ENCODE data around the gene CHST11. TPM values are rescaled to one million over a fixed set of nuclear protein-coding genes. Genes with fewer than 3 reads are reported as not detected.

The CHST11 gene
- total RNA-seq, 1 donor from 2014 or later = 46.2 TPM

DNA sequence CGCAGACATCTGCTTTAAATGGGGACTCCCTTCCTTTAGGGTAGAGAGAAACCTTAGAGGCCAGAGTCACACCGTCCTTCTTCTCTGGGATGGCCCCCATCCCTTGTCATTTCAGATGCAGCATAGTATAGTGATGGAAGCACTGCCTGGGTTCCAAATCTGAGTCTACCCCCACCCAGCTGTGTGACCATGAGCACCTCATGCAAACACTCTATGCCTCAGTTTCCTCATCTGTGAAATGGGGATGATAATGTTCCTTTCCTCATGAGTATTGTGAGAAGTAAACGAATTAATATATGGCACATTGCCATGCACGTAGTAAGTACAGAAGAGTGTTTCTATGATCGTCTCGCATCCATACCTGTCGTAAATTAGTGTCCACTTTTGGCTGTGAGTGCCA lies 259.4 kb downstream of the CHST11 start:
- H3K36me3 ChIP-seq = no peaks in the 10 kb centered on the region
- H3K27me3 ChIP-seq (ENCODE audit: low read depth) = no peaks in the 10 kb centered on the region
- H3K4me1 ChIP-seq = peaks cover 43% of the 10 kb centered on the region
- TF ChIP-seq CTCF (IDR thresholded peaks at IDR 0.05) = no peak
- intact Hi-C loops (cut with DNase I) = no loop called here
- no peak overlapping the region for H3K27ac ChIP-seq
- no peak overlapping the region for H3K4me3 ChIP-seq
- no peaks in the 10 kb centered on the region for H3K9me3 ChIP-seq
- DNase-seq = no peak
- ATAC-seq = no peak

DNA sequence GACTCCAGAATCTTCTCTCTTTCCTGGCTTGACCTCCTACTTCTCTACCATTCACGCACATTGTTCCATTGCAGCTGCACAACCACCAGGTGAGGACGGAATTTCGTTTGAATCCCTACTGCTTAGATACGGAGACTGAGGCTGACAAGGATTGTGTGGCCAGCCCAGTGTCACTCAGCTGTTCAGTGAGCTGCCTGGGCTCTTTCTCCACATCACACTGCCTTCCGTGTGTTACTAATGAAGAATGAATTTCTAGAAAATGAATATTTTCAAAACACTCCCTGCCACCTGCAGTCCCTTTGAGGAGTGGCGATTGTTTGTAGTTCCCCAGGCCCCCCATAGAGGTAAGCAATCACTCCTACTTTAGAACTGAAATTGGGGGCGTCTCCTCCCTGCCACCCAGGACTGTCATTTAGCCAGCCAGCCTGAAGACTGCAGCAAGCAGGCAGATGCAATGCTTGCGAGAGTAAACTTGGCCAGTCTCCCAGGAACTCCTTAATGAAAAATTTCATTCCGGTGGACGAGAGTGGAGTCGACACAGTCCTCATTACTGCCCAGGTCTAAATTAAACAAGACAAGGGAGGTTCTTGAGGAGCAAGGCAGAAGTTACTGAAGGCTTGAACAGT lies 261.7 kb downstream of the CHST11 start:
- Histone ChIP-seq H3K27me3 (ENCODE audit: low read depth) (no peaks in the 10 kb centered on the region), H3K4me3 (no peak overlapping the region), H3K36me3 (no peaks in the 10 kb centered on the region), H3K27ac (no peak overlapping the region), H3K9me3 (no peaks in the 10 kb centered on the region), H3K4me1 (peaks cover 39% of the 10 kb centered on the region)
- peak; percentile 51 to 75 for ATAC-seq
- no peak for TF ChIP-seq CTCF (IDR thresholded peaks at IDR 0.05)
- intact Hi-C loops (cut with DNase I) = no loop called here
- no peak for DNase-seq

DNA sequence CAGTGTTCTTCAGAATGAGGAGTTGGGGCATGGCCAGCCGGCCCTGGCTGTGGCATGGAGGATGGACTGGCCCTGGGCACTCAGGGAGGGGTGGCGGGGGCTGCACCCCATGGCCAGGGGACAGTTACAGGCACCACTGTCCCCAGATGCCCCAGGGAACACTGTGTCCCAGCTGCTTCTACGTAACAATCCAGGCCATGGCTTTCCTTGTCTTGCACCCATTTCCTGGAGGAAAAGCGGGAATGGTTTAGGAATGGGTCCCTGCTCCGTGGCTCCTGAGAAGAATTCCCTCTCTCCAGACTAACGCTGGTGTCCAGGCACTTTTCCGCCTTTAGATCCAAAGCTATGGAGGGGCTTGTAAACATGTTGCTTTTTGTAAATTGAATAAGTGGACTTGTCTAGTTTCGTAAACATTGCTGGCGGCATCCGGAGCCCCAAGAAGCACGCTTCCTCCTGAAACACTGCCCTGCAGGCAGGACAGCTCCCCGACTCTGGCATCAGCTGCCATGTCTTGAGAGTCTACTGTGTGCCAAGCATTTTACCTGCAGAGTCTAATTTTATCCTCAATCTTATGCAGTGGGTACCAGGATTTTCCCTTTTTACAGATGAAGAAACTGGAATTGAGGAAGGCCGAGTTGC lies 263.1 kb downstream of the CHST11 start:
- Histone ChIP-seq H3K4me1 (peaks cover 39% of the 10 kb centered on the region), H3K4me3 (peak overlapping the region; percentile 48), H3K36me3 (no peaks in the 10 kb centered on the region), H3K9me3 (no peaks in the 10 kb centered on the region), H3K27me3 (ENCODE audit: low read depth) (no peaks in the 10 kb centered on the region), H3K27ac (peak overlapping the region; percentile 84)
- intact Hi-C loops (cut with DNase I) = no loop called here
- DNase-seq (no peak), ATAC-seq (peak; percentile 4 to 29)
- TF ChIP-seq CTCF (IDR thresholded peaks at IDR 0.05) = no peak

DNA sequence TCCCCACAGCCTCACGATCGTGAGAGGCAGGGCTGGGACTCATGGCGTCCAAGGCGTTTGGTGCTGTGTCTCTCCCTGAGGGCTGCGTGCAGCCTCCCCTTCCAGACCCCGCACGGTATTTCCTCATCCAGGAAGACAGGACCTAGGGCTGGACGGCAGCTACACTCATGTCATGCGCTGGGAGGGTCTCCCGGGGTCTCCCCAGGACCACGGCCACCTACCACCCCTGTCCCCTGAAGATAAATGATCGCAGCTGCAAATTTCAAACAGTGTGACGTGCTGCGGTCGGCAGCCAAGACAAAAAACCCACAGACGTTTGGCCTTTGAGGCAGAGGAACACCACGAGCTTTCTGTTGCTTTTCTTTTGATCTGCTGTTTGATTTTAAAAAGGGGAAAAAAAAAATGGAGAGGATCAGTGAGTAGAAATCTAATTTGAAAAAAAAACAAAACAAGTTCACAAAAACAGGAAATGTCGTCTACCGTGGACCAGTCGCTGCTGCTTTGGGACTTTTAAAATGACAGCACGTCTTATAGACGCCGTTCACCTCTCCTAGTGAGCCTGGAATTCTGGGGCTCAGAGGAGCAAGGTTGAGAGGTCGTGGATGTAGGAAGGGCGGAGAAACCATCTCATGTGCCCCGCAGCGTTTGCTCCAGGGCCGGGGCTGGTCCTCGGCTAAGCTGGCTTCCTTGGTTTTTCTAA lies 263.7 kb downstream of the CHST11 start:
- ATAC-seq (peak; percentile 39 to 59), DNase-seq (no peak)
- Histone ChIP-seq H3K4me3 (peak overlapping the region; percentile 48), H3K4me1 (peaks cover 37% of the 10 kb centered on the region), H3K27me3 (ENCODE audit: low read depth) (no peaks in the 10 kb centered on the region), H3K27ac (peak overlapping the region; percentile 84), H3K36me3 (no peaks in the 10 kb centered on the region), H3K9me3 (no peaks in the 10 kb centered on the region)
- TF ChIP-seq CTCF (IDR thresholded peaks at IDR 0.05) = no peak
- intact Hi-C loops (cut with DNase I) = no loop called here

- H3K9me3 ChIP-seq = no peaks in the 10 kb centered on the region
- H3K4me3 ChIP-seq = peak overlapping the region; percentile 48
- peaks cover 36% of the 10 kb centered on the region for H3K4me1 ChIP-seq
- intact Hi-C loops (cut with DNase I) = no loop called here
- H3K27ac ChIP-seq = peak overlapping the region; percentile 84
- no peaks in the 10 kb centered on the region for H3K27me3 ChIP-seq (ENCODE audit: low read depth)
- DNase-seq = no peak
- ATAC-seq = no peak
- TF ChIP-seq CTCF (IDR thresholded peaks at IDR 0.05) = no peak
- H3K36me3 ChIP-seq = no peaks in the 10 kb centered on the region
These were observed 264.3 kb downstream of the CHST11 start for GRCh38 chr12:104721039-104721405.

Data from lower lobe of right lung (tissue), 2 donors.